IPS-11a (cell line): Measurements from ENCODE around the gene SLC6A18.

Experiments used
- H3K4me3 ChIP-seq: one replicate; pipeline ENCODE4 v1.5.1; 2013; ENCODE audit warnings: low read depth, low read length, control low read depth

Gene SLC6A18, protein sequence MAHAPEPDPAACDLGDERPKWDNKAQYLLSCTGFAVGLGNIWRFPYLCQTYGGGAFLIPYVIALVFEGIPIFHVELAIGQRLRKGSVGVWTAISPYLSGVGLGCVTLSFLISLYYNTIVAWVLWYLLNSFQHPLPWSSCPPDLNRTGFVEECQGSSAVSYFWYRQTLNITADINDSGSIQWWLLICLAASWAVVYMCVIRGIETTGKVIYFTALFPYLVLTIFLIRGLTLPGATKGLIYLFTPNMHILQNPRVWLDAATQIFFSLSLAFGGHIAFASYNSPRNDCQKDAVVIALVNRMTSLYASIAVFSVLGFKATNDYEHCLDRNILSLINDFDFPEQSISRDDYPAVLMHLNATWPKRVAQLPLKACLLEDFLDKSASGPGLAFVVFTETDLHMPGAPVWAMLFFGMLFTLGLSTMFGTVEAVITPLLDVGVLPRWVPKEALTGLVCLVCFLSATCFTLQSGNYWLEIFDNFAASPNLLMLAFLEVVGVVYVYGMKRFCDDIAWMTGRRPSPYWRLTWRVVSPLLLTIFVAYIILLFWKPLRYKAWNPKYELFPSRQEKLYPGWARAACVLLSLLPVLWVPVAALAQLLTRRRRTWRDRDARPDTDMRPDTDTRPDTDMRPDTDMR

DNA sequence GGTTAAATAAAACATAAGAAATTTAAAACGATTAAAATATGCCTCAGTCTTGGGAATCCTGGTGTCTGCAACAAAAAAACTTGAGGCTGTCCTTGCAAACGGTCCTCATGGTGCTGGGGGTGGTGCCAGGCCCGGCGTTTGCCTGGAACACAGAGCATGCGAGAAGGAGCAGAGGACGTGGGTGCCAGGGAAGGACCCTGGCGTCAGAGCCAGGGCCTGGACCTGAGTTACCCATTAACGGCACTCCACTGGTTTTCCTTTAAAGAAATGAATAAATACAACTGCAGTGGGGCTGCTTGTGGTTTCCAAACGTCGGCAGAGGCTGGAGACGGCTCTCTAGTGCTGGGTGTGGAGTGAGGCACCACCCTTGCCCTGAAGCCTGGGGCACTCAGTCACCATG lies at the start of gene SLC6A18:
Gene SLC6A18 (plus strand): TSS at position 301 of the 400 bp plus-strand sequence. CDS start 97 bp downstream, at position 398.
- H3K4me3 ChIP-seq, result no peak within 1 kb of the TSS

DNA sequence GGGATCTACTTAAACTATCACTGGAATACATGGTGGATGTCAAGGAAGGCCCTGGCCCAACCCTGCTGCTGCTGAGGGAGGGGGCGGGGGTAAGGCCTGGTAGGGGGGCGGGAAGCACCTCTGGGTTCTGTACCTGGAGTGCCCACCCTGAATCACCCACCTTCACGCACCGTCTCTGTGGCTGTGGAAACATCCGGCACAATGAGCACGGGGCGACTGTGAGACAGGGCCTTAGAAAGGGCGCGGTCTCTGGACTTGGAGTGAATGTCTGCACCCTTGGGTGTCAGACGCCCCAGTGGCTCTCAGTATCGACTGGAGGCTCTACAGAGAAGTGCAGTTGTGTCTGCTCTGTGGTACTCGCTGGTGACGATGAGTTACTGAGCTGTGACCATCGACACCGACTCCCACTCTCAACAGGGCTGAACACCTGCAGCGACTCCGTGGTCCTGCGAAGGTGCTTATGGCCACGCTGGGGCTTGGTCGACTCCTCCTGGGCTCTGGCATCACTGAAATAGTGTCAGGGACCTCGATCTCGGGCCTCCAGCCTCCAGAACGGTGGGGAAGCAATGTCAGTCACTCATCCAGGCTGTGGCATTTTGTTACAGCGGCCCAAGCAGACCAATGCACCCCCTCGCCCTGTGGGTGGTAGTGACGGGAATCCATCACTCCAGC lies 49.2 kb upstream of the SLC6A18 start:
- H3K4me3 ChIP-seq, result no peak overlapping the region

DNA sequence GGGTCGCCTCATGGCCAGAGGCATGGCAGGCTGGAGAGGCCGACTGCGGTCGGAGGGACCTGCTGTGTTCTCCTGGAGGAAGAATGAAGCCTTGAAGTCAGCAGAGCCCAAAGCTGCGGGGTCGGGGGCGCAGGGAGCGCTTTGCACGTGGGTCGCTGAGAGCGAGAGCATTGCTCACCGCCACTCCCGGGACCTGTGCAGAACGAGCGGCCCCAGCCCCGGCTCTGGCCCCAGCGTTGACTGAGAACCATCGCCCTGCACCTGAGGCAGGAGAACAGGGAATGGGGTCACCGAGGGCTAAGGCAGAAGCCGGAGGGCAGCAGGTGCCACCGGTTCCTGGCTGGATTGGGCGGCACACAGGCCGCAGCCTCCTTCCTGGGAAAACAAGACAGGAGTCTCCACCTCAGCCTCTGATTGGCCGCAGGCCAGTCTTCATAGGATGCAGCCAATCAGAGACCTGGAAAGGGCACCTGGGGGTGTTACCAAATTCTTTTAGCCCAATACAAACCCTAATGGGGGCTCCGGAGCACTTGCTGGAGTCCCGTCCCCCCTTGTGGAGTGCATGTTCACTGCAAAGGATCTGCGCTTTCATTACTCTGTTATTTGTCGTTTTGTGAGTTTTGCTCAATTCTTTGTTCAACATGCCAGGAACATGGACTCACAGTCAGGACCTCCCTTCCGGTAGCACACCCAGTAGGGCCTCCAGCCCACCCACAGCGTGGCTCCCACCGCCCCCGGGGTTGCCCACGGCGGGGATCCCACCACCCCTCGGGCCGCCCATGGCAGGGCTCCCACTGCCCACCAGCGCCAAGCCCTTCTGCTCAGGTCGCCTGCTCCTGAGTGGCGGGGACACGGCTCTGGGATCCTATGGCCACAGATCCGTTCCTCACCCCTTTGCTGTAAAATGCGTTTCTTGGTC lies 48.4 kb upstream of the SLC6A18 start:
- H3K4me3 ChIP-seq, result no peak overlapping the region

DNA sequence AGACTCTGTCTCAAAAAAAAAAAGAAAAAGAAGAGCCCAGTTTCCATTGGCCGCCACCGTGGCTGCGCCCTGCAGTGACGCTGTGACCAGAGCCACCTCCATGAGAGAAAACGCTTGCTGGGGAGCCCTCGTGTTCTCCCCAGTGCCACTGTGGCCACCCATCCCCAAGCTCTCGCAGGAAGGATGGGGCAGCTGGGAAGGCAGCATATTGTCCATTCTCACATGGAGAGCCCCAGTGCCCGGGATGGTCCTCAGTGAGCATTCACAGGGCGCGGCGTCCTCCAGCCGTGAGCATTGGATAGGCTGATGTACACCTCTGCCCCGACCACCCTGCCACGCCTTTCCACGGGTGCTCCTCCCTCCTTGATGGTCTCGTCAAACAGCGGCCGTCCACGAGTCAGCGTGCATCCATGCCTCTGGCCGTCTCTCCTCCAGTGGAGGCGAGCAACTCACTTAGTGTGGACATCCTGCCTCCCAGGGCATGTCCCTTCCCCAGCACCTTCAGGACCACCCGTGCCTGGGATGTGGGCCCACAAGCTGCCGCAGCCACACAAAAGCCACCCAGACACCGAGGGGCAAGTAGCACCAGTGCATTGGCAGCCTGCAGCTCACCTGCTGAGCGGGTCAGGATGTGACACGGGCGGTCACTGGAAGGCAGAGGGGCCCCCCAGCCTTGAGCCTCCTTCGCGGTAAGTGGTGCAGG lies 47.2 kb upstream of the SLC6A18 start:
- no peak overlapping the region for H3K4me3 ChIP-seq

DNA sequence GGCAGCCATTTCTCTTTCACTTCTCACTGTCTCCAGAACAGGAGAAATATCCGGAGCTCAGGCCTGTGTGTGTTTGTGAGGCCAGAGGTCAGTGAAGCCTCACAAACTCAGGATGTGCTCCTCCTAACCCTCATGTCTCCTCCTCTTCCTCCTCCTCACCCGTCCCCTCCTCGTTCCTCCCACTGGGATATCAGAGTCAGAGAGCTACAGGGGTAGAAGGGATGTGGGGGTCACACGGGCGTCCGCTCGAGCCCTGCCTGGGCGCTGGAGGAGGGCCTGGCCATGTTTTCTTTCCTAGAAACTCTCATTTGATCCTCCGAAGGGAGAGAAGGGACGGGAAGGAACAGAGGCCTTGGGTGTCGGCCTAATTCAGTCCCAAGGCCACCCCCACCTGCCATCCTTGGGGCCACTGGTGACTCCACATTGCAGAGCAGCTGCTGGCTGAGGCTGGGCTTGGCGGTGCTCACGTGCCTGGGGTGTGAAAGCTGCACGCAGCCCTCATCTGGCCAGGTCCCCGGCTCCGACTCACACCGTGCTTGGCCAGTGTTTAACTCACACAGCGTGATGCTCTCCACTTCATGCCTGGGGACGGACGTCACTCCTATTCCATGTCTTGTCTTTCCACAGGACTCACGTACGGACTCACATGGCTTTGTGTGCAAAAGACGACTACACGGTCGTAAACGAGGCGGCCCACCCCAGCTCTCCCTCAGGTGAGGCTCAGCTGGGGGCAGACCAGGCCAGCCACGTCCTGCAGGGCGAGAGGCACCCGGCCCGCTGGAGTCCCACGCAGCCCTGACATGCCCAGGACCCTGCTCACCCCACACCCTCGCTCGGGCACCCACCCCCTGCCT lies 46.4 kb upstream of the SLC6A18 start:
- no peak overlapping the region for H3K4me3 ChIP-seq

DNA sequence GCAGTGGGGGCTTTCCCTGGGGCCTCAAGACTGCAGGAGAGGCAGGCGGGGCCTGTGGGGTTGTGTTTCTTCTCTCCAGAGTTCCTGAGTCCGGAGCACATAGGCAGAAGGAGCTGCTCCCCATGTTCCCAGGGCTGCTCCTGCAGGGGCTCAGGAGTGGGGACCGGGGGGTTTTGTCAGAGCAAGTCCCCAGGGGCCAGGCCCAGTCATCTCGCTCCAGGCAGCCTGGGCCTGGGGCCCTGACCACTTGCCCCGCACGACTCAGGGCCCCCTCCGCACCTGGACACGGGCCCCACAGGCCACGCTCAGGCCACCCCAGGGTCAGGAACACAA lies 45.8 kb upstream of the SLC6A18 start:
- H3K4me3 ChIP-seq, result no peak overlapping the region

DNA sequence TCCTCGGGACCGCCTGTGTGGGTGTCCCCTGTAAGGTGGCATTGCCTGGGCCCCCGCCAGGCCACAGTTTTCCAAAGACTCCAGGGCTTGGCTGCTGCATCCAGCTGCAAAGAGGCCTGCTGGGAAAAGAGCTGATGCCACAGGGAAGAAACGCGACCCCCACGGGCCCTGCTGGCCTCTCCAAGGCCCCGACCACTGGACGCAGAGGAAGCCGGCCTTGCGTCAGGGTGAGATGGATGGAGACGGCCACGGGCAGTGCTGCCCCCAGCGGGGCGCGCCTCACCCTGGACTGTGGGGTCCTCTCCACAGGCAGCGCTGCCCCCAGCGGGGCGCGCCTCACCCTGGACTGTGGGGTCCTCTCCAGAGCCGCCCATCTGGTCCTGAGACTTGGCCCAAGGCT lies 45.1 kb upstream of the SLC6A18 start:
- H3K4me3 ChIP-seq, result no peak overlapping the region

DNA sequence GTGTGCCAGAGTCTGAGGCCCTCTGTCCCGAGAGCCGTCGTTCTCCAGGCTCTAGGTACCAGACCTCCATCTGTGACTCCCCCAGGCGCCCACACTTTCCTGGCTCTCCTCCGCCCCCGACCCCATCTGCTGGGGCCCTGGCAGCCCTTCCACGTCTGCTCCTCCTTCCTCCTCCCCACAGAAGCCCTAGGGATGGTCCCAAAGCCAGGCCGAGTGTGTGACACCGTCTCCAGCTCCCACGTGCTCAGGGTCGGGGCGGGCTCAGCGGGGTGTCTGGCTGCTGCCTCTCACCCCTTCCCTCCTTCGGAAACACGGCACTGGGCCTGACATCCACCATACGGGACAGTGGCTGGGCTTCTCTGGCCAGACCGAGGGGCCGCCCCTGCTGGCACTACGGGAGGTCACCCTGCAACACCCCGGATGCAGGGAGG lies 44.3 kb upstream of the SLC6A18 start:
- no peak overlapping the region for H3K4me3 ChIP-seq

DNA sequence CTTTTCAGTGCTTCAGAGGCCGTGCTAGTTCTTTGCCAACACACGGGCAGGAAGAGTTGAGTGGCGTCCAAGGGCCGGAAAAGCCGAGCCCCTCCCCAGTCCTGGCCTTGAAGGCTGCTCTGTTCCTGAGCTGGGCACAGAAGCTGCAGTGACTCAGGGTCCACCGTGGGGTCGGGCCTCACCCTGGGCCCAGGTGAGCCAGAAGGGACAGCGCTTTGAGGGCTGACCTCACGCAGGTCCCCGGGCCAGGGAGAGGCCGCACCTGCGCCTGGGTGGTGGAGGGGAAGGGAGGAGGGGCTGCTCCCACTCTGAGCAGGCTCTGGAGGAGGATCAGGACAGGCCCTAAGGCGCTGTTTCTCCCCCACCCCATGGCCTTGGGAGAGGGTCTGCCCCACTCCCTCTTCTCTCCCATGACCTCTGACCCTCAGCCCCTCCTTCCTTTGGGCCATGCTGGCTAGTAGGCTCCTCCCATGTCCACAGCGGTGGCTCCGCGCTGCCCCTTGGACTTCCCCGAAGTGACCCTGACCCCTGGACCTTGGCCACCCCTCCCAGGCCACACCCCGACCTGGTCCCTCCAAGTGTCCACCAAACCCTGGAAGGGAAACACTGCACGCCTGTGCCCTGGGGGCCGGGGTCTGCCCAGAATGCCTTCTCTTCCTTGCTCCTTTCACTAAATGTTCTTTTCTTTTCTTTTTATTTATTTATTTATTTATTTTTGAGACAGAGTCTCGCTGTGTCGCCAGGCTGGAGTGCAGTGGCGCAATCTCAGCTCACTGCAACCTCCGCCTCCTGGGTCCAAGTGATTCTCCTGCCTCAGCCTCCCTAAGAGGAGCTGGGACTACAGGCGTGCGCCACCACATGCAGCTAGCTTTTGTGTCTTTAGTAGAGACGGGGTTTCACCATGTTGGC lies 43.5 kb upstream of the SLC6A18 start:
- no peak overlapping the region for H3K4me3 ChIP-seq

DNA sequence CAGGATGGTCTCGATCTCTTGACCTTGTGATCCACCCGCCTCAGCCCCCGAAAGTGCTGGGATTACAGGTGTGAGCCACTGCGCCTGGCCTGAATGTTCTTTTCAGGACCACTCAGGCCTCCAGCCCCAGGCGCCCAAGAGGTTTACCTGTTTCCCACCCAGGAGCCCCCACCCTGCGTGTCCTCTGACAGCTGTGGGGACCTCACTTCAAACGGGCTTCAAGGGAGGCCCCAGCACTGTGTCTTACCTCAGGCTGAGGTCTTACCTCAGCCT lies 42.9 kb upstream of the SLC6A18 start:
- H3K4me3 ChIP-seq, result no peak overlapping the region

DNA sequence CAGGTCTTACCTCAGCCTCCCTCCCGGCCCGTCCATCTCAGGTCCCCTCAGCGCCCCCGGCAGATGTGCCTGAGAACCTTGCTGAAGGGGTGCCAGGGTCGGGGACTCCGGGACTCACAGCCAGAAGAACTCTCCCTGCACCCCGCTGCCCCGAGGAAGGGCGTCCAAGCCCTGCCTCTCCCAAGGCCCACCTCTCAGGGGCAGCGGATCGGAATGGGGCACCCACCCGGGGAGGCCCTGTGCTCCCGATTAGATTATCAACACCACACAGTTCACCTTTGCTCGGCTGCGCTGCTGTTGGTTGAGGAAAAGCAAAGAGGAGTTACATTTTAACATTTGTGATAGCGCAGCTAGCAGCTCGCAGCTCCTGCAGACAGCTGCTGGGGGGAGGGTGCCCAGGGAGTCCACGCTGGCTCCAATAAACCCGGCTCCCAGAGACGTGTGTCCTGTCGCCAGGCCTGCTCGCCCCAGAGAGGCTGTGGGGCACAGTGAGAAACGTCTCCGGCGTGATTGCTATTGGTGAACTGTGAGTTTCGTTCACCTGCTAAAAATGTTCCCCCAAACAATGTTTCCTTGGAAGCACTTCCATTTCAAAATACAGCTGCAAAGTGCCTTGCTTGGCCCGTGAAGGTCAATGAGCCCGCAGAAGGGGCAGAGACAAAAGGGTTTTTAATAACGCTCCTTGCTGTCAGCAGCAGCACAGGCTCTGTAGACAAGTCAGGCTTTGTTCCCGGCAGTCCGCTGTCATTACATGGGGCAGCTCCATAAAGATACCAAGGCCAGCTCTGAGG lies 42.4 kb upstream of the SLC6A18 start:
- no peak overlapping the region for H3K4me3 ChIP-seq

DNA sequence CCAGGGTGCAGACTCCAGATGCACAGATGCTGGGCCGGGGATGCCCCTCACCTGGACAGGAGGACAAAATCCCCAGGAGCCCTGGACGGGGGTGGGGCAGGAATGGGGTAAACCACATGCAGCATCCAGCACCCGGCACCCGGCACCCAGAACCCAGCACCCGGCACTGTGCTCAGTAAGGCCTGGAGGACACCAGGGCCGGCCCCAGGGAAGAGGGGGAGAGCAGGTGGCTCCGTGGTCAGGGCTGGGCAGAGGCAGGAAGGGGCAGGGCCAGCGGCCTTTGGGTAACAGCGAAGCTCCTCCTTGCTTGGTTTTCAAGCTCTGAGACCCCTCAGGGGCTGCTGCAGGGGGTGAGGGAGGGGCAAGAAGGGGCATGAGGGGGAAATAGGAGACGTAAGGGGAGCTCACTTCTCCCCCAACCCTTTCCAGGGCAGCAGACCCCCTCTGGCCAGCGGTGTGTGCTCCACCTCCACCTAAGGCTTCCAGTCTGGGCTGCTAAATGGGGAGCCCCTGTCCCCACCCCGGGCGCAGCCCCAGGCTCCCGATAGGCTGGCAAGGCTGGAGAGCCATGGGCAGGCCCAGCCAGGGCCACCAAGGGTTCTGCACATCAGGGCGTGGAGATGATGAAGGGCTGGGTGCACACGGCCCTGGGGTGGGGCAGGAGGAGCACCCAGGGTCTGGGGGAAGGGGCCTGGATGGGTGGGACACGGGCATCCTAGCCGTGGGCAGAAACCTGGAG lies 41.6 kb upstream of the SLC6A18 start:
- H3K4me3 ChIP-seq, result no peak overlapping the region

DNA sequence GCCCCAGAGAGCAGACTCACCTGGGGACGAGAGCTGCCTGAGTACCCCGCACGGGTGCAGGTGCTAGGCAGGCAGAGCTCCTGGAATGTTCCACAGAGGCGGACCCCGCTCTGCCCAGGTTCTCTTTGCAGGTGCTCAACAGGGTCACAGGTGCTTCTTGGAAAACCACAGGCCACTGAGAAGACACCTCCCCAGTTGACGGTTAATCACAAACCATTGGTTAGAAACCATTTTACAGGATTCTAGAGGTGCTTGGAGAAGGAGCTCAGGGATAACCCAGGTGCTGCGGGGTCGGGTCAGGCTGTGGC lies 41.1 kb upstream of the SLC6A18 start:
- no peak overlapping the region for H3K4me3 ChIP-seq

DNA sequence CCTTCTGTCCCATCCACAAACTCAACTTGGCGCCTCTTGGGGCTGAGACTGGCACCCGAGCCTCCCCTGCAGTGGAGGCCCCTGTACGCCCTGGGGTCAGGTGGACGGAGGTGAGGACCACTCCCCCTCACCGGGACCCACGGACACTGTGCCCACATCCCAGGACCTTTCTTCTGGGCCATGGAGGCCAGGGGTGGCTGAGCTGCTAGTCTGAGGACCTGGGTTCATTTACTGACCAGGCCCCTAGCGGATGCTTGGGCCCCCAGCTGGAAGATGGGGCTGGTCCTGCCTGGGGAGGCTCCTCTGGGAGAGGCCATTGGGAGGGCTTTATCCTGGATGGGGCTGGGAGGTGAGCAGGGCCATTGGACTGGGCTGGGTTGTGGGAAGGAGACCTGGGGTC lies 40.7 kb upstream of the SLC6A18 start:
- no peak overlapping the region for H3K4me3 ChIP-seq

DNA sequence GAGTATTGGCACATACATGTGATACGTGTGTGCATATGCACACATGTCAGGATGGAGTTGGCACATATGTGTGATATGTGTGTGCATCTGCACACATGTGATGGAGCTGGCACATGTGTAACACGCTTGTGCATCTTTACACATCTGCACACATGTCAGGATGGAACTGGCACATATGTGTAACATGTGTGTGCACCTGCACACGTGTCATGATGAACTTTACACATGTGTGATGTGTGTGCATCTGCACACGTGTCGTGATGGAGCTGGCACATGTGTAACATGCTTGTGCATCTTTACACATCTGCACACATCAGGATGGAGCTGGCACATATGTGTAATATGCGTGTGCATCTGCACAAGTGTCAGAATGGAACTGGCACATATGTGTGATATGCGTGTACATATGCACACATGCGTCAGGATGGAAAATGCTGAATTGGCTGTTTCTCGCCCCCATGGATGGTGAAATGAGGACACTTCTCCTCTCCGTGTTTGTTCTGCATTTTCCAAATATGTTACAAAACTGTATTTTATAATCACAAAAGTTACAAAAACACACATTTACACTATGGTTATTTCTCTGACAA lies 40.0 kb upstream of the SLC6A18 start:
- H3K4me3 ChIP-seq, result no peak overlapping the region

DNA sequence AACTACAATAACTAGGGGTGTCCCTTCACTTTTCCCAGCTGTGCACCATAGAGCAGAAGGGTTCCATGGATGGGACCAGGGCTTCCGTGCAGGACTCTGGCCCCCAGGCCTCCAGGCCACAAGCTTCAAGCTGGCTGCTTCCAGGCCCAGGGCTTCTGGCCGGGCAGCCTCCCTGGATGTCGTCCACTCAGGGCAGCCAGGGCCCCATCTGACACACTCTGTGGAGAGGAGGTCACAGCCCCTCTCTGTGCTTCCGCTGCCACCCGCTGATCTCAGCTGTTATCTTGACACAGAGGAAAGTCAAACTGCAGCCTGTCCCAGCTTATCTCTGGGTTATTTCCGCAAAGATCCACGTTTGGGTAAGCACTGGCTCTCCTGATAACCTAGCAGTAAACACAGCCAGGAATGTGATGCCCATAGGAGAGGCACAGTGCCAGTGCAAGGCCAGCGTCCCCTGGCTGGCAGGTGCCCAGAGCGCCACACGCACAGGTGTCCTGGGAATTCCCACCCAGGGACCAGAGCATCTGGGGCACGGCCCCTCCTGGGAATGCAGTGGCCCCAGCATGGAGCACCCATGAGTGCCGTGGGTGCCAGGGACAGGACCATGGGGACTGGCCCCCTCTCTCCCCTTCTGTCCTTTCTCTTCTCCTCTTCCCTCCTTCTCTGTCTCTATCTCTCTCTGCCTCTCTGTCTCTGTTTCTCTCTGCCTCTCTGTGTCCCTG lies 39.4 kb upstream of the SLC6A18 start:
- H3K4me3 ChIP-seq, result no peak overlapping the region
